GM21360 (cell line): Measurements from ENCODE around the gene AHCYL1.

ENCODE experiments used
- ATAC-seq: cut with Tn5 transposase; IDR thresholded peaks from one replicate; pipeline ENCODE4 v1.9.1; 2021; ENCODE audit warnings: mild to moderate bottlenecking, moderate library complexity; ENCODE audit not compliant: unreplicated experiment

AHCYL1 gene

DNA sequence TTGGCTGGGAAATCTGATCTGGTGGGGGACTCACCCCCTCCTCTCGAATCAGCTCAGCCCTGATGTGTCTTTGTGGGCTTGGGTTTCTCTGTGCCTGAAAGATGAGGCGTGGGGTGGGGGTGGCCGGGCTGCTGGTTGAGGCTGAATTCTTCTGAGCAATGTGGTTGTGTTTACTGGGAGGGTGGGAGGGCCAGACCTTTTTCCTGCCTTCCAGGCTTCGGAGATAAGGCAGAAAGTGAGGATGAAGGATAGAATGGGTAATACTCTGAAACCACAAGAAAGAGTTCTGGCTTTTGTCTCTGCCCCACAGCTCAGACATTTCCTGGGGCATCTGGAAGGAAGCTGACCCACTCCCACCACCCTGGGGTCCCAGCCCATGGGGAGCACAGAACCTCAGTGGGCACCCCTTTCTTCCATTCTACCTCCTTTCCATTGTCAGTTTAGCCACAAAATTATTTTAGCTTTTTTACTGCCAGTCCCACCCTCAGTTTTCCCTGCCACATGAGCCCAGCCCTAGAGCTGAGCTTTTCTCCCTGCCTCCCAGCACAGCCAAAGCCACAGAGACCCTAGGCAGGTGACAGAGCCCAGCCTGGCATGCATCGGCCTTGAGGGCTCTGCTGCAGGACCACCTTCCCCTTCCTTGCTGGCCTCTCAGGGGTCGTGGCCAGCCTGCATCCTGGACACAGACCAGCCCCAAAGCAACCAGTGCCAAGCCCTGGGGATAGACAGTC, 74.7 kb downstream of the AHCYL1 start:
- no peak for ATAC-seq

DNA sequence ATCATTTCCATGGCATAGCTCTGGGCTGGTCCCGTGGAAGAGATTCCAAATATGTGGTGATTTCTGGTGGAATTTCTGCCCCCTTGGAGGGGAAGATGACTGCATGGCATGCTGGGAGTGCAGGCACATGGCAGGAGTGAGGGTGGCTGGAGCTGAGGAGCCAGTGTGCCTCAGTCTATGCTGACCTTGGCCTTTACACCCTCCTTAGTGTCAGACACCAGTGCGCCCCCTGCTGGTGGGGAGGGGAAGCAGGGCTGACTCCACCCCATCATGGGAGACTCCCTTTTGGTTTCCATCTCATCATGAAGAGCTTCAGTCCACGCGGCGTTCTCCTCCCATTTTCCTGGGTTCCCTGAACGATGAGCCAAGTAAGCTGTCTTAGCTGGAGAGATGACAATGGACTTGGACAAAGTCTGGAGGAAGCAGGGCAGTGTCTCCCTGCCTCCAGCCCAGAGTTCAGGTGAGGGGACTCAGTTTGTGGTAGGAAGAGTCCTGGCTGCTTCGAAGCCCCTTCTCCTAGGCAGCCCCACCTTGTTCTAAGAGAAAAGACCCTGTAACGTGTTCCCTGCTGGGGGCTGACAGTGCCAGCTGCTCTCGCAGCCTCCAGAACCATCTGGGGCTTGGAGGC, 75.6 kb downstream of the AHCYL1 start:
- ATAC-seq, result no peak

DNA sequence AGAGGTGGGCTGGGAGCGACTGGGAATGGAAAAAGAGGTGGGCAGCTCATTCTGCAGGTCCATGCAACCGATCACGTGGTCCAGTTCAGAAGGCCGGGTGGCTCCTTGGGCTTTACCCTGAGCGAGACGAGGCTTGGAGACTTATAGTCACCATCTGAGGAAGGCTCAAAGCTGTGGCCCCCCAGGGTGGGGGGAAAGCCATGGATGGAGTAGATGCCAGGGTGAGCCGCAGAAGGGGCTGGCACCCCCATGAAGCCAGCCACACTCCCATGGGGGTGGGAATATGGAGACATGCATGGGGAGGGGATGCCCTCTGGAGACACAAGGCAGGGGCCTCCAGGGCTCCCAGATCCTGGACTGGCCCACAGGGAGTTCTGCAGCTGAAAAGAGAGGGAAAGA, 76.1 kb downstream of the AHCYL1 start:
- no peak for ATAC-seq

DNA sequence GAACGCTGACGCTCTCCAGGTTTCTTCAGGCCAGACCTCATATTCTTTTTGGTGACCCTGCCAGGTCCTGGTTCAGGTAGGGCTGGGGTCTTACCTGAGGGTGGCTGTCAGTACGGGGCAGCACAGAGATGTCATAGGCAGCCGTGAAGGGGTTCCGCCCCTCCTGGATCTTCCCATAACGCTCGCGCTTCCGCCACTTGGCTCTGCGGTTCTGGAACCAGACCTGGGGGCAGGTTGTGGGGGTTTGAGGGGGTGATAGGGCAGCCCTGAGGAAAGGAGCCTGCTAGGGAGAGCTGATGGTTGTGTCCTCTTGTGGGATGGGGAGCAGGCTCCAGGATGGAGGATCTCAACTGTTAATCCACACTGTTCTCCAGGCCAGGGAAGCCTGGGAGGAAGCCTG, 76.8 kb downstream of the AHCYL1 start:
- no peak for ATAC-seq

DNA sequence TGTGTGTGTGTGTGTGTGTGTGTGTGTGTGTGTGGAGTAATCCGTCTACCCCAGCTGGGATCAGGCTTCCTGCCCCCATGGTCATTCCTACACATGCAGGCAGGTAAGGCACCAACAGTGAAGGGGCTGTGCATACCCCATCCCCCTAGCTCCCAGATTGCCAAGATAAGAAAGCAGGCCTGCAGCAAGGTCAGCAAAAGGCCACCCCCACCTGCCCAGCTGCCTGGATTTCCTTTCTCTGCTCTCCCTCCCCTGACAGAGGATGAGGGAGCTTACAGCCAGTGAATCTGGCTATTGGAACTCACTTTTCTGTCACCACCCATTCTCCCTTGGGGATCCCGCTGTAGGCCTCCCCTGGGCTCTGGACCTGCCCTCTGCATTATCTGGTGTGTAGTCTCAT, 78.0 kb downstream of the AHCYL1 start:
- no peak for ATAC-seq

DNA sequence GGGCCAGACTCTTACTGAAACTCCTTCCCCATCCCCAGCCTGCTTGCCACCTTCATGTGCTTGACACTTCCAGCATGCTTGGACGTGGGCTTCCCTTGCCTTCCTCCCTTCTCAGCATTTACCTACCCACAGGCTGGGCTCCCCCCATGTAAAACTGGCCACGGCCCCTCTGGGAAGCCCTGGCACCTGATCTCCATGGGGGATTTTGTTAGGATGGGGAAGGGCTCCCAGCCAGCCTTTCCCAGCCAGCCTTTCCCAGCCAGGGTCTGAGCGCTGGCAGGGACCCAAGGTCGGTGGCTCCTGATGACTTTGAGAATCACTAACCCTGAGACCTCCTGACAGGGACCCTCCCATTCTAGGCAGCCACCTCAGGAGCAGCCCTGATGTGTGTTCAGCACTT, 79.2 kb downstream of the AHCYL1 start:
- ATAC-seq, result no peak

DNA sequence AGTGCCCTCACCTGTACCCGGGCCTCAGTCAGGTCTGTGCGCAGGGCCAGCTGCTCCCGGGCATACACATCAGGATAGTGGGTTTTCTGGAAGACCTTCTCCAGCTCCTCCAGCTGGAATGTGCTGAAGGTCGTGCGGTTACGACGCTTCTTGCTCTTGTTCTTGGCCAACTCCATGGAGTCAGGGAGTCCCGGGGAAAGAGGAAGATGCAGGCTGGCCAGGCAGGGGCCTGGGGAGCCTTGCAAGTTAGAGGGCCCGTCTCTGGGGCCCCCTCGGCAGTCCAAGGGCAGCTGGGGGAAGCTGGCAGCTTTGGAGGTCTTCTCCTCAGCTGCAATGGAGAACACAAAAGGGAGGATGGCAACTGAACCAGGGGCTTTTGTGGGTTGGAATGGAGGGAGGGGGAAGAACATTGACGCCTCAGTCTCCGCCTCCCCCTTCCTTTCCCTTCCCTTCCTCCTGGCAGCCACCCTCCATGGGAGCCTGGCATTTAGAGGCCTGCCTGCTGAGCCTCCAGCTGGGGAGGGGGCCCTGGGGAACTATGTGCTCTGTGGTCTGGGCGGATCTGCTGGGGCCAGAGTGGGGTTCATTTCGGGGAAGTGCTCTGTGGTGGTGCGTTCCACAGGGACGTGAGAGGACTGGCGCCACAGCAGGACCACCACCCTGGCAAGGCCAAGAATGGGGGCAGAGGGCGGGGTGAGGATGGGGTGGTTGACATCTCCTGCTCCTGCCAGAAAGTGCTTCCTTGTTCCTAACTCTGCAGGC, 80.2 kb downstream of the AHCYL1 start:
- no peak for ATAC-seq

DNA sequence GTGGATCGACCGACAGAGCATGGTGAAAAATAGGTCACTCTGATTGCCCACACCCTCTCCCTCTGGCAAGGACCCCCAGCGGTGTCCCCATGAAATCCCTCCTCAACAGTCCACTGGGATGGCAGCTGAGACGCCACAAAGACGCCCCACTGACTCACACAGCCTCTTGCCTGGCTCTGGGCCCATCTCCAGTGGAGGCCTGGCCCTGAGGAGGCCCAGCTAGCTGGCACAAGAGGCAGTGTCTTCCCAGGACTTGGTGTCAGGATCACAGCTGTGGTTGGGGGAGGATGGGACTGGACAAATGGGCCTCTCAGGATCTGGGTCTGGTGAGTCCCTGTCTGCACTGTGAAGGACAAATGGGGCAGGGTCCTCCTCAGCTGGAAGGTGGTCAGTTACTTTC, 81.3 kb downstream of the AHCYL1 start:
- ATAC-seq, result no peak

DNA sequence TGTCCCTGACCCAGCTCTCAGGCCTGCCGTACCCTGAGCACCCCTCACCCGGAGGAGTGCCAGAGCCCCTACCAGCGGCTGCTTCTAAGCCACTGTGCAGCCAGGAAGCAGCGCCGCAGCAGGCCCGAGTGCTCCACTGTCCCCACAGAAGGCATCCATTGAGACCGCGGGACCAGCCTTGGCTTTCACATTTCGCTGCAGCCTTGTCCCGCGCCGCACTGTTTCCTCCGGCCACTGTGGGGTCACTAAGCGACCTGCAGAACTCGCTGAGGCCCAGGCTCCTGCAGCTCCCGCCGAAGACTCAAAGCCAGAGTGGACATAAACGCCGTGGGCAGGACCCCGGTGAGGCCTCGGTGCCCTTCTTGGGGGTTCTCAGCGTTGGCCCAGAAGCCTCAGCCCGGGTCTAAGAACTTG, 82.9 kb downstream of the AHCYL1 start:
- ATAC-seq, result no peak

DNA sequence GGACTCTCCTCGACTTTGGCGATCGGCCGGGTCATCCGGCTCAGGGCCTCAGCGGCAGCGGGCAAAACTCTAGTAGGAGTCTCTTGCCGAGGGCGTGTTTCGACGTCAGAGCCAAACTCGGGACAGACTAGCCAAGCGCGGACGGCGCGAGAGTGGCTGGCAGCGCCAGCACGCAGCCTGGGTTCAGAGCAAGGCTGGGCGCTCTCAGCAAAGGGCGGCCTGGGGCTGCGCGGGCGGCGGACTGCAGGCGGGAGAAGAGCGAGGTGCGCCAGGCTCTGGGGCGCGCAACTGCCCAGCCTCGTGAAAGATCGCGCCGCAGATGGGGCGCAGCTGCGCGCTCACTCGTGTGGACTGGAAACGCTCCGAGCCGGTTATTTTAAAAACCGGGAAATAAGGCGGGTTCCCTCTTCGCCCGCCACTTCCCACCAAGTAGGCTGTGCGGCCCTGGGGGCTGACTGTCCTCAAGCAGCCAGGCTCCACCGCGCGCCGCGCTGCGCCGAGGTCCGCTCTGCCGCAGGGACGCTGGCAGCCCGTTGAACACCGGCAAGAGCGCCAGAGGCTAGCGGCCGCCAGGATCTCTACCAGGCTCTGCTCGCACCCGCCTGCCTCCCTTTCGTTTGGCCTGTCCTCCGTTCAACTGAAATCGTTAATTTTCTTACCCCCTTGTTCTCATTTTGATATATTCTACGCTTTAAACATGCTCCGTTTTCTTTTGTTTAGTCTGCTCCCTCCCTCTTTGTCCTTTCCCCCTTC, 83.5 kb downstream of the AHCYL1 start:
- ATAC-seq, result no peak

DNA sequence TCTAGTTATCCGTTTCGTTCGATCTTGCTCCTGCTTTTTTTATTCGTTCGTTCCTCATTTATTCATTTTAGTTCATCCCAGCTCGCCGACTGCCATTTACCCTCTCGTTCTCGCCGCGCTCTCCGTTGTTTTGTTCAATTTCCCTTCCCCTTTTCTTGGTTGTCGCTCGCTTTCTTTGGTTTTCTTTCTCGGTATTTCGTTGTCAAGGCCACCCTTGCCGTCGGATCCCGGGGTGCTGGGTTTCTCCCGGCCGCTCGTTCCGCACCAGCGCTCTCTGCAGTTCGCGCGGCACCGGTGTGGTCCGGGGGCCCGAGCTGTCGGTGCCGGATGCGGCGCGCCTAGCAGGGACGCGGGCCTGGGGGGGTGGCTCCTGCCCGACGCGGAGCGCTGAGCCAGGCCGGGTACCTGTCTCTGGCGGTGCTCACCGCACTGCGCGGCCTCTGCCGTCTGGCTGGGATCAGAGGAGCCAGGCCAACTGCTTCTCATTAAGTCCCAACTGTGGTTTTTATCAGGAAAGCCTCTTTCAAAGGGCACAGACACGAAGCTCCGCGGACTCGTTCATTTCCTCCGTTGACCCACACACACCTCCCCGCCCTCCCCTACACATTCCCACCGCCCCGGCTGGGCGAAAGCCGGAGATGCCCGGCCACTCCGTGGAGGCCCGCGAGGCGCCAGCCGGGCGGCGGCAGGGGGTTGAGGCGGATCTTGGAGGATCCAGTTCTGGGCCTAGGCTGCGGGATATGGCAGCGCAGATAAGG, 84.3 kb downstream of the AHCYL1 start:
- no peak for ATAC-seq

DNA sequence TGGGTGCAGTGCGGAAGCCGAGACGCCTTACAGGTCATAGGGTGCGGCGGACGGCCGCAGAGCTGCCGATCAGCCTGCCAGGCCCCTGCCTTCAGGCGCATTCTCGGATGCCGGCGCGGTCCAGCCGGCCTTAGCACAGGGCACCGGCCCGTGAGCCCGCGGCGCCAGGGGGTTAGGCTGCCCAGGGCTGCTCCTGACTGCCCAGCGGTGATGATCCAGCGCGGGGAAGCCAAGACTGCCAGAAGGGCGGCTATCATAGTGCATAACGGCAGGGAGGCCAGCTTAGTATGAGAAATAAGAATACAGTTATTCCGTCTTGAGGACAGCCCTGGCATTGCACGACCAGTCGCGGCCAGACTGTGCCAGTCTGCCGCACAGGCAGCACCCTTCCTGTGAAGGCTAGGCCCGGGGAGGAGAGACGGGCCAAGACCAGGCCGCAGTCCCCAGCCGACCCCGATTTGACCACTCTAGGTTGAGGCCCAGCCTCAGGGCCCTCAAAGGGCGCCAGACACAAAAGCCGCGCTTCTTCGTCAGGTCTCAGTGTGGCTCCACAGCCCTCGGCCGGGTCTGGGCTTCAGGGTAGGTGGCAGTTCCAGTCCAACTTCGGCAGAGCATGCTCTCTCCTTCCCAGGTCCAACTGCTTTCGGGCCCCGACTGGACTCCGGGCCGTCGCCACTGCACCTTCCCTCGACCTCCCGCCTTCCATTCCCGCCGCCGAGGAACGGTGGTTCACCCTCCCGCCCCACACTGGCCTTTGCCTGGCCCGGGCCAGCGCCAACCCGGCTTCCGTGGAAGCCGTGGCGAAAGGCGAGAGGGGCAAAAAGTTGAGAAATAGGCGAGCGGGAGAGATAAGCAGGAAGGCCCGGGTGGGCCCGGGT, 85.1 kb downstream of the AHCYL1 start:
- ATAC-seq, result no peak

DNA sequence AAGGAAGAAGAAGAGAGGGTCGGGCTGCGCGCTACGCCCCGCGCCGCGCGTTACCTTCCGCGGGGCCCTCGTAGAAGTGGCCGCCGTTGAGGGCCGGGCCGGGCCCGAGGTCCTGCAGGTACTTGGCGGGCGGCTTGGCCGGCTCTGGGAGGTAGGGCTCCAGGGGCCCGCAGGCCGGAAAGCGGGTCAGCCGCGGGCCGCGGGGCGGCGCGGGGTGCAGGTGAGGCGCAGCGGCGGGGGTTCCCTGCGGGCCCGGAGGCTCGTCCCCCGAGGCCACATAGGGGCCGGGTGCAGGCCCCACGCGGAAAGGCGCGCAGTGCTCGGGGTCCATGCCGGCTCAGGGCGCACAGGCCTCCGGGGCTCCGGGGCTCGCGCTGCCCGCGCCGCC, 85.7 kb downstream of the AHCYL1 start:
- no peak for ATAC-seq

DNA sequence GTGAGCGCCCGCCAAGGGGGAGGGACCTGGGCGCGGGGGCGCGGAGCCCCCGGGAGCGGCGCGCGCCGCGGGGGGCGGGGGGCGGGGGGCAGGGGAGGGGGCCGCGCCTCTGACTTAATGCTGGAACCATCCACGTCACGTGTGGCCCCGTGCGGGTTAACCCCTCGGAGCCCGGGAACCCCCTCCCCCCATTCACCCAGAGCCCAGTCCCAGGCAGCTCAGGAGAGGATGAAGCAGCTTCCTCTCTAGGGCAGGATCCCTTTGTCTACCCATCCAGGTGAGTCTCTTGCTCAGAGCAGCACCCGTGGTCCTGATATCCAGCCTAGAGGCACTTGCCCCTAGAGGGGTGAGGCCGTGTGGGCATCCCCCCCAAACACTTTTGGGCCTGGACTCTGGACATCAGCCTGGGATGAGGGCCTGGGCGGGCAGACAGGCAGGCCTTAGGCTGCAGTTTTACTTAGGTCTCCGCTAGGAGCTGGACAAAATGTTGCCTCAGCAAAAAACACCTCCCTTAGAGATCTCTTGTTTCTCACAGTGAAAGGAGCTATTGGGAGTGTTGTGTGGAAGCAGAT, 86.2 kb downstream of the AHCYL1 start, which contains the start of gene ALX3:
TSS of gene ALX3 (minus strand) at position 2 of the 572 bp plus-strand sequence. CDS start 60 bp downstream, outside the sequence.
- no peak for ATAC-seq
